Measurements from ENCODE around the gene PARVB.
A peak's percentile ranks its signal among the peaks of the same experiment; 100 is the strongest.

Gene PARVB

GRCh38 chr22:44020981-44021380, 3.1 kb upstream of the PARVB start:
- Histone ChIP-seq H3K36me3 (no peaks in the 10 kb centered on the region), H3K27ac (no peak overlapping the region), H3K4me1 (ENCODE audit: control insufficient read depth in 1 of 2, insufficient read depth in 1 of 2, low read depth in 1 of 2, low read length in 1 of 2) (peaks cover 13 to 20% of the 10 kb centered on the region in 2 experiments)

GRCh38 chr22:44023404-44024287, 456 bp upstream of the PARVB start:
- H3K4me1 ChIP-seq (ENCODE audit: control insufficient read depth in 1 of 2, insufficient read depth in 1 of 2, low read depth in 1 of 2, low read length in 1 of 2) = peaks cover 27 to 35% of the 10 kb centered on the region in 2 experiments
- peak overlapping the region; percentile 44 to 45 for H3K4me3 ChIP-seq (ENCODE audit: low read depth in 1 of 2, low read length in 1 of 2)
- no peak overlapping the region for H3K27ac ChIP-seq
- TF ChIP-seq CTCF (IDR thresholded peaks at IDR 0.05) = no peak
- peaks cover 38% of the 10 kb centered on the region for H3K27me3 ChIP-seq
- no peaks in the 10 kb centered on the region for H3K36me3 ChIP-seq
- no peaks in the 10 kb centered on the region for H3K9me3 ChIP-seq

More at GRCh38 chr22:44020981-44021380, 3.1 kb upstream of the PARVB start:
- Histone ChIP-seq H3K27me3 (peaks cover 31% of the 10 kb centered on the region), H3K9me3 (no peaks in the 10 kb centered on the region), H3K4me3 (ENCODE audit: low read depth in 1 of 2, low read length in 1 of 2) (no peak overlapping the region)
- TF ChIP-seq CTCF (IDR thresholded peaks at IDR 0.05) = no peak

GRCh38 chr22:44025171-44026065, 1.3 kb downstream of the PARVB start:
- Histone ChIP-seq H3K4me3 (ENCODE audit: low read depth in 1 of 2, low read length in 1 of 2) (no peak overlapping the region), H3K36me3 (no peaks in the 10 kb centered on the region), H3K9me3 (no peaks in the 10 kb centered on the region), H3K27ac (no peak overlapping the region), H3K27me3 (peaks cover 38% of the 10 kb centered on the region), H3K4me1 (ENCODE audit: control insufficient read depth in 1 of 2, insufficient read depth in 1 of 2, low read depth in 1 of 2, low read length in 1 of 2) (peaks cover 27 to 35% of the 10 kb centered on the region in 2 experiments)
- TF ChIP-seq CTCF (IDR thresholded peaks at IDR 0.05) = no peak

- TF ChIP-seq CTCF (IDR thresholded peaks at IDR 0.05) = no peak
- peaks cover 38% of the 10 kb centered on the region for H3K27me3 ChIP-seq
- no peaks in the 10 kb centered on the region for H3K36me3 ChIP-seq
- H3K4me1 ChIP-seq (ENCODE audit: control insufficient read depth in 1 of 2, insufficient read depth in 1 of 2, low read depth in 1 of 2, low read length in 1 of 2) = peaks cover 27 to 35% of the 10 kb centered on the region in 2 experiments
- H3K27ac ChIP-seq = peak overlapping the region; percentile 56
- H3K4me3 ChIP-seq (ENCODE audit: low read depth in 1 of 2, low read length in 1 of 2) = peak overlapping the region; percentile 57 to 62
- H3K9me3 ChIP-seq = no peaks in the 10 kb centered on the region
Measured at GRCh38 chr22:44026066-44026629, 2.0 kb downstream of the PARVB start.

Measured in neutrophil (primary cell).